ENCODE data around the gene SNTG2. TPM values are rescaled to one million over a fixed set of nuclear protein-coding genes. Genes with fewer than 3 reads are reported as not detected.

Gene SNTG2
- total RNA-seq, 2 donors from 2014 or later = 4.1 to 11.9 TPM

DNA sequence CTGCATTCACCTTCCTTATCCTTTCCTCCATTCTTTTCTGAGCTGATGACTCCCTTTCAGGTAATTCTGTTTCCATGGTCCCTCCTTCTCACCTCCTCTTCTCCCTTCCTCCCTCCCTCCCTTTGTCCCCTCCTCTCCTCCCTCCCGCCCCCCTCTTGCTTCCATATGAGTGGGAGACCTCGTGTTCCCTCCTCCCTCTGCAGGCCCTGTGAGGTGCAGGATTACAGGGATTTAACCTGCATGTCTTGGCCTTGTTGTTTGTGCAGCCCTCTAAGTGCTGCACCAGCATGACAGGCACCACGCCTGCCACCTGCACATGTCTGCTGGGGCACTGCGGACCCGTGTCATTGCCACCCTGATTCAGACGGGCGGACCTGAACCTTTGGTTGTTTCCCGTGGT is 103.1 kb downstream of the SNTG2 start:
- H3K4me3 ChIP-seq (ENCODE audit: low read length) = no peak overlapping the region
- no peak overlapping the region for H3K4me3 Mint-ChIP-seq
- peaks cover 4% of the 10 kb centered on the region for H3K36me3 Mint-ChIP-seq (ENCODE audit: low read depth)
- WGBS, 2 experiments (ENCODE audit: insufficient coverage in 1 of 2, insufficient read length in 1 of 2) = 54 to 74% methylated on average over 6 to 8 of the region's 8 CpGs
- TF ChIP-seq, protein P1, sequence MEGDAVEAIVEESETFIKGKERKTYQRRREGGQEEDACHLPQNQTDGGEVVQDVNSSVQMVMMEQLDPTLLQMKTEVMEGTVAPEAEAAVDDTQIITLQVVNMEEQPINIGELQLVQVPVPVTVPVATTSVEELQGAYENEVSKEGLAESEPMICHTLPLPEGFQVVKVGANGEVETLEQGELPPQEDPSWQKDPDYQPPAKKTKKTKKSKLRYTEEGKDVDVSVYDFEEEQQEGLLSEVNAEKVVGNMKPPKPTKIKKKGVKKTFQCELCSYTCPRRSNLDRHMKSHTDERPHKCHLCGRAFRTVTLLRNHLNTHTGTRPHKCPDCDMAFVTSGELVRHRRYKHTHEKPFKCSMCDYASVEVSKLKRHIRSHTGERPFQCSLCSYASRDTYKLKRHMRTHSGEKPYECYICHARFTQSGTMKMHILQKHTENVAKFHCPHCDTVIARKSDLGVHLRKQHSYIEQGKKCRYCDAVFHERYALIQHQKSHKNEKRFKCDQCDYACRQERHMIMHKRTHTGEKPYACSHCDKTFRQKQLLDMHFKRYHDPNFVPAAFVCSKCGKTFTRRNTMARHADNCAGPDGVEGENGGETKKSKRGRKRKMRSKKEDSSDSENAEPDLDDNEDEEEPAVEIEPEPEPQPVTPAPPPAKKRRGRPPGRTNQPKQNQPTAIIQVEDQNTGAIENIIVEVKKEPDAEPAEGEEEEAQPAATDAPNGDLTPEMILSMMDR (conservative IDR thresholded peaks at IDR 0.05) = no peak
- H3K9me3 Mint-ChIP-seq = no peaks in the 10 kb centered on the region
- no peaks in the 10 kb centered on the region for H3K4me1 ChIP-seq (ENCODE audit: control insufficient read depth, insufficient read depth, low read length)
- H3K27ac Mint-ChIP-seq = no peak overlapping the region
- no peak overlapping the region for H3K27ac ChIP-seq (ENCODE audit: low read depth, low read length)
- no peaks in the 10 kb centered on the region for H3K36me3 ChIP-seq (ENCODE audit: control insufficient read depth, insufficient read depth, low read length)
- H3K4me1 Mint-ChIP-seq = peaks cover 16% of the 10 kb centered on the region
- DNase-seq = no peak
- no peaks in the 10 kb centered on the region for H3K9me3 ChIP-seq (ENCODE audit: control insufficient read depth, low read length)
- no peaks in the 10 kb centered on the region for H3K27me3 ChIP-seq (ENCODE audit: control insufficient read depth, insufficient read depth, low read length, poor library complexity, severe bottlenecking)
- no peaks in the 10 kb centered on the region for H3K27me3 Mint-ChIP-seq (ENCODE audit: insufficient read depth)
- H3K9ac ChIP-seq (ENCODE audit: extremely low read depth, low read length, poor library complexity, severe bottlenecking) = no peak overlapping the region

DNA sequence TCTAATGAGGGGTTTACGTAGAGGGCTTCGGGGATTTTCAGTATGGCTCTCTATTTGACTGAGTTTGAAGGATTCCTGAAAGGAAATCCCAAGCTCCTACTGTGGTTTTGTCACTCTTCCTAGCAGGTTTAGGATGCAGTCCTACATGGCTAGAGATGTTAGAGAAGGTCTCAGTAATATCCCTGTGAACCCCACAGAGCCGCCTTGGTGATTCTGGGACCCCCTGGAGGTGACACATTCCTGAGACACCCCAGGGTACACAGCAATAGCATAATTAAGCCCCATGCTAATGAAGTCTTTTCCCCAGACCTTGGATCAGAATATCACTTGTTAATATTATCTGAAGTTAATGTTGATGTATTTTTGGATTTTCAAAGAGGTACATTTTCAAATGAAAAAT is 103.8 kb downstream of the SNTG2 start:
- Histone ChIP-seq H3K9me3 (ENCODE audit: control insufficient read depth, low read length) (no peaks in the 10 kb centered on the region), H3K27me3 (ENCODE audit: control insufficient read depth, insufficient read depth, low read length, poor library complexity, severe bottlenecking) (no peaks in the 10 kb centered on the region), H3K4me1 (ENCODE audit: control insufficient read depth, insufficient read depth, low read length) (no peaks in the 10 kb centered on the region), H3K27ac (ENCODE audit: low read depth, low read length) (no peak overlapping the region), H3K9ac (ENCODE audit: extremely low read depth, low read length, poor library complexity, severe bottlenecking) (no peak overlapping the region), H3K36me3 (ENCODE audit: control insufficient read depth, insufficient read depth, low read length) (no peaks in the 10 kb centered on the region), H3K4me3 (ENCODE audit: low read length) (no peak overlapping the region)
- Mint-ChIP-seq H3K36me3 (ENCODE audit: low read depth) (peaks cover 4% of the 10 kb centered on the region), H3K4me3 (no peak overlapping the region), H3K27me3 (ENCODE audit: insufficient read depth) (no peaks in the 10 kb centered on the region), H3K27ac (no peak overlapping the region), H3K9me3 (no peaks in the 10 kb centered on the region), H3K4me1 (peaks cover 16% of the 10 kb centered on the region)
- TF ChIP-seq, protein P1 (conservative IDR thresholded peaks at IDR 0.05) = no peak
- no peak for DNase-seq
- 56 to 60% methylated on average over 1 to 3 of the region's 3 CpGs for WGBS, 2 experiments (ENCODE audit: insufficient coverage in 1 of 2, insufficient read length in 1 of 2)

DNA sequence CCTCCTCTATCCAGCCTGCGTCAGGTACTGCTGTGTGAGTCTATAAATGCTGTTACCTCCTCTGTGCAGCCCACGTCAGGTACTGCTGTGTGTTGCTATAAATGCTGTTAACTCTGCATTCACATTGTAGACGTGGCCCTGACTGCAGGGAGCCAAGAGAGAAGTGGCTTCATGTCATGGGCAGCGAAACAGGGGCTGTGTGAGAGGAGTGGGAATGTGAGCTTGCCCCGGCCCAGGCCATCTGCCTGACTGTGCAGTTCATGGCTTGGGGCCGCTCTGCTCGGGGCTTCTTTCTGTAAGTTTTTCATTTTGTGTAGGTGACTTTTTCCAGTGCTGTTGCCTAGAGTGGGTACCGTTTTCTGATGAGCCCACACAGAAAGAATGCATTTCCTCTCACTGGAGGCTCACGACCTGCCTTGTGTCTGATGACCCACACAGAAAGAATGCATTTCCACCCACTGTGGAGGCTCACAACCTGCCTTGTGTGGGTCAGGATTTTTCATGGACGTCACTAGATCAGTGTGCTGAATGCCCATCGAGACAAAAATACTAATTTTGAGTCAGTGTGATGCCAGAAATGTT is 104.5 kb downstream of the SNTG2 start:
- H3K4me1 ChIP-seq (ENCODE audit: control insufficient read depth, insufficient read depth, low read length) = no peaks in the 10 kb centered on the region
- Mint-ChIP-seq H3K4me1 (peaks cover 16% of the 10 kb centered on the region), H3K27me3 (ENCODE audit: insufficient read depth) (no peaks in the 10 kb centered on the region), H3K27ac (no peak overlapping the region), H3K4me3 (peak overlapping the region; percentile 47), H3K36me3 (ENCODE audit: low read depth) (no peaks in the 10 kb centered on the region), H3K9me3 (no peaks in the 10 kb centered on the region)
- peak; percentile 66 for DNase-seq
- H3K36me3 ChIP-seq (ENCODE audit: control insufficient read depth, insufficient read depth, low read length) = no peaks in the 10 kb centered on the region
- TF ChIP-seq, protein P1 (conservative IDR thresholded peaks at IDR 0.05) = no peak
- no peak overlapping the region for H3K27ac ChIP-seq (ENCODE audit: low read depth, low read length)
- H3K27me3 ChIP-seq (ENCODE audit: control insufficient read depth, insufficient read depth, low read length, poor library complexity, severe bottlenecking) = no peaks in the 10 kb centered on the region
- no peaks in the 10 kb centered on the region for H3K9me3 ChIP-seq (ENCODE audit: control insufficient read depth, low read length)
- WGBS, 2 experiments (ENCODE audit: insufficient coverage in 1 of 2, insufficient read length in 1 of 2) = 59 to 67% methylated on average over 8 to 11 of the region's 11 CpGs
- H3K4me3 ChIP-seq (ENCODE audit: low read length) = no peak overlapping the region
- no peak overlapping the region for H3K9ac ChIP-seq (ENCODE audit: extremely low read depth, low read length, poor library complexity, severe bottlenecking)

All from endodermal cell (in vitro differentiated cells).